OCI-LY1 (cell line): ENCODE data around the gene C1orf116.

Experiments
- H2AFZ ChIP-seq: fragments of 200-600 bp; sonication (generic), shearing (Covaris generic); 2 replicates; pipeline ENCODE4 v1.6.0; 2014; ENCODE audit warnings: antibody characterized with exemption, mild to moderate bottlenecking, low read length
- H3F3A ChIP-seq: fragments of 200-600 bp; sonication (generic), shearing (Covaris generic); 2 replicates; pipeline ENCODE4 v1.6.0; 2014; ENCODE audit warnings: mild to moderate bottlenecking, antibody characterized with exemption, low read length, moderate library complexity; ENCODE audit not compliant: insufficient read depth
- H3K27ac ChIP-seq: fragments of 200-600 bp; sonication (generic); 2 replicates; pipeline ENCODE4 v1.5.1; 2014; ENCODE audit warnings: low read length, mixed run types, mild to moderate bottlenecking, low read depth; ENCODE audit not compliant: poor library complexity, severe bottlenecking
- H3K27me3 ChIP-seq: fragments of 200-600 bp; sonication (generic); 2 replicates; pipeline ENCODE4 v1.6.0; 2014; ENCODE audit warnings: antibody characterized with exemption, mild to moderate bottlenecking, low read length, moderate library complexity; ENCODE audit not compliant: insufficient read depth
- H3K36me3 ChIP-seq: fragments of 200-600 bp; sonication (generic); 2 replicates; pipeline ENCODE4 v1.6.1; 2014; ENCODE audit warnings: mild to moderate bottlenecking, antibody characterized with exemption, low read length, moderate library complexity, mixed read lengths; ENCODE audit not compliant: insufficient read depth
- H3K4me1 ChIP-seq: fragments of 200-600 bp; sonication (generic); 2 replicates; pipeline ENCODE4 v1.5.1; 2014; ENCODE audit warnings: mild to moderate bottlenecking, low read length, moderate library complexity; ENCODE audit not compliant: insufficient read depth, severe bottlenecking
- H3K4me2 ChIP-seq: fragments of 200-600 bp; sonication (generic), shearing (Covaris generic); 2 replicates; pipeline ENCODE4 v1.6.1; 2014; ENCODE audit warnings: low read length
- H3K4me3 ChIP-seq: fragments of 200-600 bp; sonication (generic); 2 replicates; pipeline ENCODE4 v1.5.1; 2014; ENCODE audit warnings: low read length, low read depth, mild to moderate bottlenecking, mixed read lengths; ENCODE audit not compliant: poor library complexity, severe bottlenecking
- H3K79me2 ChIP-seq: fragments of 200-600 bp; shearing (Covaris generic); 2 replicates; pipeline ENCODE4 v1.6.1; 2016; ENCODE audit warnings: mixed run types, low read length, mixed read lengths; ENCODE audit not compliant: insufficient read depth
- H3K9ac ChIP-seq: fragments of 200-600 bp; sonication (generic), shearing (Covaris generic); 2 replicates; pipeline ENCODE4 v1.6.1; 2014; ENCODE audit warnings: mild to moderate bottlenecking, low read length, mixed read lengths
- H3K9me2 ChIP-seq: fragments of 200-600 bp; sonication (generic), shearing (Covaris generic); 2 replicates; pipeline ENCODE4 v1.6.1; 2014; ENCODE audit warnings: low read depth, mild to moderate bottlenecking, low read length, mixed read lengths
- H3K9me3 ChIP-seq: fragments of 200-600 bp; shearing (Covaris generic); 2 replicates; pipeline ENCODE4 v1.6.1; 2014; ENCODE audit warnings: low read length, mixed read lengths
- H4K20me1 ChIP-seq: fragments of 200-600 bp; sonication (generic), shearing (Covaris generic); 2 replicates; pipeline ENCODE4 v1.6.0; 2016; ENCODE audit warnings: mild to moderate bottlenecking, low read length; ENCODE audit not compliant: insufficient read depth
- EZH2 ChIP-seq: fragments of 200-600 bp; sonication (generic), shearing (Covaris generic); IDR thresholded peaks from 2 replicates; pipeline ENCODE4 v1.8.0; 2017; ENCODE audit warnings: borderline replicate concordance, mixed run types, mild to moderate bottlenecking, antibody characterized with exemption, low read length, moderate library complexity, mixed read lengths
- TF ChIP-seq, protein P1 (sequence below): fragments of 200-600 bp; sonication (generic), shearing (Covaris generic); IDR thresholded peaks from 2 replicates; pipeline ENCODE4 v1.5.1; 2017; ENCODE audit warnings: mild to moderate bottlenecking, antibody characterized with exemption, low read length, moderate library complexity, mixed read lengths

C1orf116 gene

DNA sequence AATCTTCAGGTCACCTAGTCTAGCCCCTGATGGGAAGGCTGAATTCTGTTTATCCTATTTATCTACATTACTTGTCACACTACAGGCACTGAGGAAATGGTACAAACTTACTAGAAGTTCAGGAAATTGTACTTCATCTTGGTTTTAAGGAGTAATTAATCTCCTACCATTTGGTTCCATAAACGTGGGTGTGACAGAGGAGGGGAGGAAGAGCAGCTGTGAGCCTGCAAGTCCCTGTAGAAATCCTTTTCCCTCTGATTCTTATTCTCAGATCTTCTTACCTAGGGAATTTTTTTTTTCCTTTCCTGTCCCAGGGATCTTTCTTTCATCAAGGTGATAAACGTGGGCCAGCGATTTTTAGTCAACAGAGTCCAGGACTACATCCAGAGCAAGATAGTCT, 34.6 kb upstream of the C1orf116 start:
- H3K27ac ChIP-seq: no peak overlapping the region

DNA sequence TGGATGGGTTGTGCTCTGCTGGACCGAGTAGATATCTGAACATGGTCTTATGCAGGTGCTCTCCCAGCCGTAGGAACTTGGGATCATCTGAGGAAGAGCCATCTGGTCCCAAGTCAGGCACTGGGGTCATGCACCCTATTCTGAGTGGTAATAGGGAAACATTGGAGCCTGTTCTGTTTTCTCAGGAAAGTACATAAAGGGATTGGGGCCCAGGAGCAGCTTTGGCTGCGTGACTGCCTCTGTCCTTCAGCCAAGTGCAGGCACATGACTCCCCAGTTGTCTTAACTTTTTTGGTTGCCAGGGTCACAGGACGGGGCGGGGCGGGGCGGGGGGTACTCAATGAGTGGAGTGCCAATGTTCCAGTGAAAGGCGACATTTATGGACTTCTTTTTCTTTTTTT, 32.0 kb upstream of the C1orf116 start:
- Histone ChIP-seq H3K36me3 (peaks cover 23% of the 10 kb centered on the region; the same call in 1 of the 2 replicates), H3F3A (no peaks in the 10 kb centered on the region), H3K4me3 (no peak overlapping the region), H3K4me1 (no peaks in the 10 kb centered on the region), H3K9ac (no peak overlapping the region), H3K27me3 (no peaks in the 10 kb centered on the region), H2AFZ (no peak overlapping the region), H3K79me2 (no peaks in the 10 kb centered on the region), H3K27ac (no peak overlapping the region), H4K20me1 (no peaks in the 10 kb centered on the region), H3K9me2 (no peaks in the 10 kb centered on the region), H3K9me3 (no peaks in the 10 kb centered on the region), H3K4me2 (no peak overlapping the region)
- TF ChIP-seq, protein P1, sequence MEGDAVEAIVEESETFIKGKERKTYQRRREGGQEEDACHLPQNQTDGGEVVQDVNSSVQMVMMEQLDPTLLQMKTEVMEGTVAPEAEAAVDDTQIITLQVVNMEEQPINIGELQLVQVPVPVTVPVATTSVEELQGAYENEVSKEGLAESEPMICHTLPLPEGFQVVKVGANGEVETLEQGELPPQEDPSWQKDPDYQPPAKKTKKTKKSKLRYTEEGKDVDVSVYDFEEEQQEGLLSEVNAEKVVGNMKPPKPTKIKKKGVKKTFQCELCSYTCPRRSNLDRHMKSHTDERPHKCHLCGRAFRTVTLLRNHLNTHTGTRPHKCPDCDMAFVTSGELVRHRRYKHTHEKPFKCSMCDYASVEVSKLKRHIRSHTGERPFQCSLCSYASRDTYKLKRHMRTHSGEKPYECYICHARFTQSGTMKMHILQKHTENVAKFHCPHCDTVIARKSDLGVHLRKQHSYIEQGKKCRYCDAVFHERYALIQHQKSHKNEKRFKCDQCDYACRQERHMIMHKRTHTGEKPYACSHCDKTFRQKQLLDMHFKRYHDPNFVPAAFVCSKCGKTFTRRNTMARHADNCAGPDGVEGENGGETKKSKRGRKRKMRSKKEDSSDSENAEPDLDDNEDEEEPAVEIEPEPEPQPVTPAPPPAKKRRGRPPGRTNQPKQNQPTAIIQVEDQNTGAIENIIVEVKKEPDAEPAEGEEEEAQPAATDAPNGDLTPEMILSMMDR: no peak
- no peak for TF ChIP-seq EZH2

More for the DNA sequence above, 34.6 kb upstream of the C1orf116 start:
- no peak overlapping the region for H3K4me3 ChIP-seq
- no peaks in the 10 kb centered on the region for H4K20me1 ChIP-seq
- H3K9ac ChIP-seq: no peak overlapping the region
- H3K79me2 ChIP-seq: no peaks in the 10 kb centered on the region
- no peaks in the 10 kb centered on the region for H3K4me1 ChIP-seq
- H2AFZ ChIP-seq: no peak overlapping the region
- H3K36me3 ChIP-seq: peaks cover 28% of the 10 kb centered on the region; the same call in 1 of the 2 replicates
- no peak overlapping the region for H3K4me2 ChIP-seq
- no peaks in the 10 kb centered on the region for H3K27me3 ChIP-seq
- no peaks in the 10 kb centered on the region for H3K9me2 ChIP-seq
- no peak for TF ChIP-seq EZH2
- TF ChIP-seq, protein P1: no peak
- no peaks in the 10 kb centered on the region for H3F3A ChIP-seq
- no peaks in the 10 kb centered on the region for H3K9me3 ChIP-seq

DNA sequence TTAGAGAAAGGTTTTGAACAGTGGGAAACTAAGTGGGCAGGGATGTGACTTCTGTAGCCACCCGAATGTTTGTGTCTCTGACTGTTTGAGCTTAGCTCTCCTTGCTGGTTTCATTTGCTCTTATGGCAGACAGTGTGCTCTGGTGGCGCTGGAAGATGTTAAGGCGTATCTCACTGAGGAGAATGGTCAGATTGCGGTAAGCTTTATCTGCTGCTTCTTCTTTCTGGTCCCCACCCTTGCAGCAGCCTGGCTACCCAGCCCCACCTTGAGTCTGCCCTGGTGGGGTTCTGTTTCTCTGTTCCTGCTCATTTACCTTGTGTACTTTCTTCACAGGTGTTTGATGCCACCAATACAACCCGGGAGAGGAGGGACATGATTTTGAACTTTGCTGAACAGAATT, 30.5 kb upstream of the C1orf116 start:
- Histone ChIP-seq H3K9me2 (no peaks in the 10 kb centered on the region), H3K9ac (no peak overlapping the region), H3K4me1 (peaks cover 5% of the 10 kb centered on the region), H3F3A (no peaks in the 10 kb centered on the region), H3K79me2 (no peaks in the 10 kb centered on the region), H3K9me3 (no peaks in the 10 kb centered on the region), H3K36me3 (peaks cover 20% of the 10 kb centered on the region; the same call in 1 of the 2 replicates), H3K27me3 (no peaks in the 10 kb centered on the region), H3K4me2 (no peak overlapping the region), H2AFZ (no peak overlapping the region), H3K4me3 (no peak overlapping the region), H4K20me1 (no peaks in the 10 kb centered on the region), H3K27ac (no peak overlapping the region)
- TF ChIP-seq, protein P1: no peak
- TF ChIP-seq EZH2: no peak
